Measurements from ENCODE around the gene HAPLN3. TPM values are rescaled to one million over a fixed set of nuclear protein-coding genes. Genes with fewer than 3 reads are reported as not detected.

Gene HAPLN3
- 4.3 and 4.9 TPM in 2 replicates for total RNA-seq

GRCh38 chr15:88894819-88895767 lies at the start of gene HAPLN3:
TSS of gene HAPLN3 (minus strand) at chr15:88895544. CDS start at chr15:88887298, 8,246 bp downstream.

GRCh38 chr15:88913017-88913849 lies 17.9 kb upstream of the HAPLN3 start, which contains the start of gene MFGE8:
TSS of gene MFGE8 (minus strand) at chr15:88913379. CDS start at chr15:88913319, 60 bp downstream.

Other genes starting within 250 kb of the HAPLN3 start
- gene ACAN, start 92.1 kb downstream of the HAPLN3 start, total RNA-seq: under 0.01 and 0.17 TPM in 2 replicates
- 87.6 and 90.8 TPM in 2 replicates for gene MFGE8, start 17.8 kb upstream of the HAPLN3 start, total RNA-seq
- 24.2 and 32.4 TPM in 2 replicates for gene ABHD2, start 192.9 kb upstream of the HAPLN3 start, total RNA-seq

Measured in bronchus fibroblast of lung (primary cell).